Measurements from ENCODE around the gene HIGD1A.

Gene HIGD1A

DNA sequence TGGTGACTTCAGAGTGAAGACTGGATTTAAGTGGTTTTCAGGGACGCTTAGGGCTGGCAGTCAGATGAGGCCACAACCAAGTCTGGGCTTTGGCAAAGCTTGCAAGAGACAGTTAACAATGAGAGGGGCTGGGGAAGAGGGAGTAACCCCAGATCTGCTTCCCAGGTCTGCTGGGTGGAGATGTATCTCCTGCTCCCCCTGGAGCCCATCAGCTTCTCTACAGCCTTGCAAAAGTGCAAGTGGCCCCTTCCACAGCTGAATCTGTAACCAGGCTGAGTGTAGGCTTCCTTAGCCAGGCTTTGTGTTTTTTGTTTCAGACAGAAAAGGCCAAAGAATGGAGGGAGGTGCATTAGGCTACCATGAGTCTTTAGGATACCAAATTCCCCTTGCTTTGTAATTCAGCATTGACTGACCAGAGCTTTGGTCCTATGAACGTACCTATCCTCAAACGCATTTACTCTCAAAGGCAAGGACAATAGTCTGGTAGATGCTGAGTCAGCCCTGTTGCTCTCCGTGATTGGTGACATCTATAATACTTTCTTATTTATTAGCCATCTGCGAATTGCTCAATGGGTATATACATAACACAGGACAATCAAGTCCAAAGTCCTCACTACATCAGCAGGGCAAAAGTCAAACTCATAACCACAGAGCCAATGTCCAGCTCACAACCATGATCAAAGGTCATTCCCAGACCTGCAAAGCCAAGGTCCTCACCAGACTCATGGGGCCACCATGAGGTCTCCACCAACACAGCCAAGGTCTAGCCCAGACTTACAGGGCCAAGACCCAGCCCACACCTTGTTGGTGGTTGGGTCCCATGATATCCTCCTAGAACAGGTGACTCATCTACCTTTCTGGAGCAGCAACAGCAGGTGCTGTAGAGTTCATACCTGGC lies 48.4 kb downstream of the HIGD1A start:
- DNase-seq (ENCODE audit: low spot score): no peak

DNA sequence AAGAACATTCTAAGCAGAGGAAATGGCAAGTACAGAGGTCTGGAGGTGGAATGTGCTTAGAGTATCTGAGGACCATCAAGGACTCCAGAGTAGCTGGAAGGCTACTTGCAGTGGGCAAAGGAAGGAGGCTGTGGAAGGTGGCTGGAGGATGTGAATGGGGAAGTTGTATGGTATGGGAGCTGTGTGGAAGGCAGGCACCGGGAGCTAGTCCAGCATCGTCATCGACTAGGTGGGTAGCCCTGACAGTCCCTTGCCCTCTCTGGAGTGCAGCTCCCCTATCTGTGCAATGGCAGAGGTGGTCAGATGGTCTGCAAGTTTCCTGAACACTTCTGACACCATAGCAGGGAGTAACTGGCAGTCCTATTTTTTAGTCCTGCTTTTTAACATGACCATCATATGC lies 50.5 kb downstream of the HIGD1A start:
- no peak for DNase-seq (ENCODE audit: low spot score)

DNA sequence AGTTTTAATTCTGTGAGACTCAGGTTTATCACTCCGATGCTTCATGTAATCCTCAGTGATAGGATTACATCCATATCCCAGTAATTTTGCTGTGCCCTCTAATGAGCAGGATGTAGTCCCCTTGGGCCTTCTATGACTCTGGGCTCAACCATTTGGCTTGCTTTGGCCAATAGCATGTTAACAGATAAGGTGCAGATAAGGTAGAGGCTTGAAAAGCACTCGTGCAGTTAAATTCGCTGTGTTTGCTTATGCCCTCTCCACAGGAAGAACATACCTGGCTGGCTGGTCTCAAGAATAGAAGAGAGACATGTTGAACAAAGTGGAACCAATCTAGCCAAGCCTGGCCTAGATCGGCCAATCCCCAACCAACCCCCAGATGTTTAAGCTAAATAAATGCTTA lies 51.3 kb downstream of the HIGD1A start:
- no peak for DNase-seq (ENCODE audit: low spot score)

DNA sequence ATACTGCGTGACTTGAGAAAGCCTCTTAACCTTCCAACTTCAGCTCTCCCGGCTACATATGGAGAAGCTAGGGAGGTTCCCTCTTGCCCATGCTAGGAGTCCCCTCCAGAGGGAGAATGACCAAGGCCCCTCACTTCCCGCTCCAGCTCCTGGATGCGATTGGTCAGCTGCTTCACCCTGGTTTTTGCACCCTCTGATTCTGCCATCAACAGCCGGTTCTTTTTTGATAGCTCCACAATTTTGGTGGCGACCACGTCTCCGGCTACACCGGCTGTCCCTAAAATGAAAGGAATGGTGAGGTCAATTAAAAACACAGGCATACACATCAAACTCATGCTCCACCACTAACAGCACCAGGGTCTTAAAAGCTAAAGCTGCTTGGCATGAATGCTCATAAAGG lies 51.8 kb downstream of the HIGD1A start:
- DNase-seq (ENCODE audit: low spot score): no peak

DNA sequence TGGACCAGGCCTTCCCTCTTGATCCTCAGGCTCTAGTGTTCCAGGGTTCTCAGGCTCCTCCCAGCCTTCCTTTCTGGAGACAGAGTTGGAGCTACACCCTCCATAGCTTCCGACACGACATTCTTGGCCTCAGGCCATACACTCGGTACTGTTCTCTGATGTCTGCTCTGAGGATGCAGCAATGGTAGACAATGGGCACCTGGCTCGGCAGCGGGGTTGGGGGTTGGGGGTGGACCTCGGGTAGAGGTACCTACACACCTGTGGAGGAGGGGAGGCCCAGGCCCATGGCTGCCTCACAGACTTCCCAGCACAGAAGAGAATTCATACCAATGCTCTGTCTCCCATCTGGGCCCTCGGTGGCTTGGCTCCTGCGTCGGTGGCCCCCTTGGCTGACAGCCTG lies 52.7 kb downstream of the HIGD1A start:
- no peak for DNase-seq (ENCODE audit: low spot score)

GRCh38 chr3:42750834-42751233 lies 53.5 kb downstream of the HIGD1A start:
- DNase-seq (ENCODE audit: low spot score): no peak

- peak; percentile 12 for DNase-seq (ENCODE audit: low spot score)
Observed at GRCh38 chr3:42749753-42750231, 54.5 kb downstream of the HIGD1A start.

- DNase-seq (ENCODE audit: low spot score): no peak
Observed at GRCh38 chr3:42749025-42749752, 55.1 kb downstream of the HIGD1A start.

DNA sequence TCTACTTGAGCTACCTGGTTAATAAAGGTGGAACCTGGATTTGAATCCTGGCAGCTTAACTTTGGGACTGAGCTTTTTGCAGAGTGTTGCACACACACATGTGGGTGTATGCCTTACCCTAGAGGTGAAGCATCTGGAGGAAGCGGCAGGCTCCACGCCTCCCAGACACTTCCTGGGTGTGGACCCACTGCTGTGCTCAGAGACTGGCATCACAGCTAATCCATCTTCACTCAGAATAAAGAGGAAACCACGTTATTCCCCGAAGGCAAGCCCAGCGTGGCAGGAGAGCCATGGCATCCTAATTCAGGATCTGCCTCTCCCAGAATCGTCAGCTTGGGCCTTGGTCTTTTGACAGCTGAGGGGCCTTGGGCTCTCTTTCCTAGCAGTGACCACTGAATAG lies 56.7 kb downstream of the HIGD1A start:
- no peak for DNase-seq (ENCODE audit: low spot score)

- DNase-seq (ENCODE audit: low spot score): no peak
Observed at GRCh38 chr3:42746455-42747450, 57.5 kb downstream of the HIGD1A start.

- no peak for DNase-seq (ENCODE audit: low spot score)
Observed at GRCh38 chr3:42745776-42746454, 58.4 kb downstream of the HIGD1A start.

GRCh38 chr3:42745291-42745745 lies 59.0 kb downstream of the HIGD1A start:
- no peak for DNase-seq (ENCODE audit: low spot score)

GRCh38 chr3:42743204-42743995 lies 60.9 kb downstream of the HIGD1A start:
- DNase-seq (ENCODE audit: low spot score): no peak

DNA sequence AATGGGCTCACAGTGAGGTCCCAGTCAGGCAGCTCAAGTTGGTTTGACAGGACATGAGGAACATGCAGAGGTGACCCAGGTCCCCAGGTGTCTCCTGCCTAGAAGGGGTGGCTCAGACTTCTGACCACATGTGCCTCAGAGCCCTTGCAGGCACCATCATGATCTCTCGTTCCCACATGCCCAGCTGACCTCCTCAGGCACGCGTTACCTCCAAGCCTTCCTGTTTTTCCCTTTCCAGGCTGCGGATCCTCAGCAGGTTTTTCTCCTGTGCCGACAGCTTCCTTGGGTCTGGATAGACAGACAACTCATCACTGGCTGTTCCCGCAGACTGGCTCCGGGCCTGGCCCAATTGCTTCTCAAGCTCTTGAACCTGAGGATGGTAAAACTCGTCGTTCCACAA lies 61.6 kb downstream of the HIGD1A start:
- DNase-seq (ENCODE audit: low spot score): no peak

DNA sequence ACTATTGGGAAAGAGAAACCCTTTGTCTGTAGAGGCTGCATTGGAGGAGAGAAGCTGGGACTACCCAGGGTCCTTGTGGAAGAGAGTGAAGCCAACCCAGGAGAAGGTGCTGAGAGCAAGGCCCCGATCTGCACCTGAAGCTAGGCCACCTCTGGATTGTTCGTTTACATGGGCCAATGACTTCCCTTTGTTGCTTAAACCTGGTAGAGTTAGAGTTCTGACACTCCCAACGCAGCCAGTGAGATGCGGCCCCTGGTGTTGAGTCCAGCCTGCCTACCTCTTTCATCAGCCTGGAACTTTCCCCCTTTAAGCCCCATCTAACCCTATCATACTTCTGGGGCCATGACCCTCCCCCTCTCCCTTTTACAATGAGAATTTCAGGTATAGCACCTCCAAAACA lies 62.0 kb downstream of the HIGD1A start:
- DNase-seq (ENCODE audit: low spot score): no peak

DNA sequence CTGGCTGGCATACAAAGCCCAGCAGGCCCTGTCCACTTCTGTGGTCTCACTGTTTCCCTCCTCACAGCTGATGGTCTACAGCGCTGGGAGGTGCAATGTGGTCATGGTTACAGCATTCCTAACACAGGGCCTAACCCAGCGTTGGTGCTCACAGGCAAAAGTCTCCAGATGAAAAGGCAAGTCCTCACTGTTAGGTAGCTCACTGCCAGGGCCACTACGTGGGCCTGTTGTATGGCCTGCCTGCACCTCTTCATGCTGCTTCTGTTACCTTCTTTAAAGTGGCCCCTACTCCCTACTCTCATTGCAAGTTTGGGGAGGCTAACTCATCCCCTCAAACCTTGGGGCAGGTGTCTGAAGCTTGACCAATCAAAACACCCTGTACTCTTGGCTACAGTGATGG lies 62.5 kb downstream of the HIGD1A start:
- no peak for DNase-seq (ENCODE audit: low spot score)

DNA sequence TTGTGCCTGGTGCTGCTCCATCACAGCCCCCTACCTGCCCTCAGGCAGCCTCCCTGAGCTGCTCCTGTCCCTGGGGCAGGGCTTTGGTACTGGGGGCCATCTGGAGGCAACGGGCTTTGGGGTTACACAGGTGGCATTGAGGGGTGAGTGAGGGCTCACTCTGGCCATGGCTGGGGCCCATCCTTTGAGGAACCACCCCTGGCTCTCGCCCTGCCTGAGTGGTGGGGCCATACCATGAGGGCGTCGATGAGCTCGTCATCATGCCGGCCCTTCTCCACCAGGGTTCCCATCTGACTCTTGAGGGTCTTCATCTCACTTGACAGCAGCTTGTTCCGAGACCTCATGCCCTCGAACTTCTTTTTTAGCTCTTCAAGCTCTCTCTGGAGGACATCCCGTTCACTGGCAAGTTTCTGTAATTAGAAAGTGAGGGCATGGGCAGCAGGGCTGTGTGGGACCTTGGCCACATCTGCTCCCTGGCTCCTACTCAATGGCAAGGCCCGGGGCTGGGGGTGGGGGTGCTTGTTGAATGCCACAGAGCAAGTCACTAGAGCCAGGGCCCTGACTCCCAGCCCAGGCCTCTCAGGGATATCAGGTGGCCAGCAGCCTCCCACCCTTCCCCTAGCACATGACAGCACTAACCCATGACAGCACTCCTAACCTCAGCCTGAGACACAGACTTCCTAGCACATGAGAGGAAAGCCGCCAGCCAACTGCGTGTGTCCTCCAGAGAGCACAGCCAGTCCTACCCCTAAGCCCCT lies 64.7 kb downstream of the HIGD1A start:
- no peak for DNase-seq (ENCODE audit: low spot score)

DNA sequence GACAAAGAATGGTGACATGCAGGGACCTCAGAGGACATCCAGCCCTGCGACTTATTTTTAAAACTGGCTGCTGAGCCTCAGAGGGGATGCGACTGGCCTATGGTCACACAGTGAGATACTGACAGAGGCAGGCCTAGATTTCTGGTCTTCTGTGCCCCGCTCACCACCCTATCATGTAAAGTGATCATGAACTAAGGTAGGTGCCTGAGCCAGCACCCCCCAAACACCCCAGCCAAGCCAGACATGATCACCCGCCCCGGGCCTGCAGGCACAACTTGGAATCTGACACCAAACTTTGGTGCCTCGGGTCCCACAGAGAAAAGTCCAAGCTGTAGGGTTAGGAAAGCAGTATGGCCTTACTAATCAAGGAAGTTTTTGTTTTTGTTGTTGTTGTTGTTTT lies 67.8 kb downstream of the HIGD1A start:
- DNase-seq (ENCODE audit: low spot score): no peak

DNA sequence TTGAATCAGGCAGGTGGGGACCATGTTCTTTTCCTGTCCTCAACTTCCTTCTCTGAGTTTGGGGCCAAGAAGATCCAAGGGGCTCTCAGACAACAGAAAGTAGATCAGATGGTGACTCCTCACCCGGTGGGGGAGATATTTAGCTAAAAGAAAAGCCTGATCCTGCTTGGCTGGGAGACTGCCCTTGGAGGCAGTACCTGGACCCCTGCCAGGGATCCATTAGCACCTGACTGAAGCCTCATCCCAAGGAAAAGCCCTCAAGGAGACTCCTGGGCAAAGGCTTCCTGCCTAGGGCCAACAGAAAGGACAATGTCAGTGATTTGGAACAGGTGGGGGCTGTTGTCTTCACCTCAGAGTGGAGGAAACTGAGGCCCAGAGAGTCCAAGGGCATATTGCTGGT lies 68.2 kb downstream of the HIGD1A start:
- no peak for DNase-seq (ENCODE audit: low spot score)

- DNase-seq (ENCODE audit: low spot score): no peak
Observed at GRCh38 chr3:42735615-42736014, 68.7 kb downstream of the HIGD1A start.
